Activated T-cell treated with anti-CD3 and anti-CD28 coated beads, Interleukin-2, amount 50 U/mL, for 4 hours (primary cell): Measurements from ENCODE around the gene RPL22. TPM values are rescaled to one million over a fixed set of nuclear protein-coding genes. Genes with fewer than 3 reads are reported as not detected.

ENCODE experiments used
- ATAC-seq, 2 donors: fragments of 200-7000 bp; cut with Tn5 transposase; one replicate each; pipeline ENCODE4 v1.10.0; 2021
- DNase-seq: peaks from one replicate; pipeline ENCODE4 v3.0.0-alpha.2; 2020
- H3K27me3 Mint-ChIP-seq: one replicate; pipeline ENCODE4 v1.8.0; 2021; ENCODE audit warnings: low read depth, mixed read lengths
- H3K36me3 Mint-ChIP-seq: one replicate; pipeline ENCODE4 v1.8.0; 2022; ENCODE audit warnings: mixed read lengths; ENCODE audit not compliant: insufficient read depth
- H3K4me1 Mint-ChIP-seq: one replicate; pipeline ENCODE4 v1.8.0; 2021; ENCODE audit warnings: low read depth, mixed read lengths
- H3K4me3 Mint-ChIP-seq: one replicate; pipeline ENCODE4 v1.8.0; 2021; ENCODE audit warnings: mild to moderate bottlenecking, moderate library complexity, mixed read lengths
- H3K9me3 Mint-ChIP-seq: one replicate; pipeline ENCODE4 v1.8.0; 2021; ENCODE audit warnings: mixed read lengths
- total RNA-seq, 3 donors: library from RNA; stranded (reverse); gene quantifications; one replicate each; pipeline ENCODE4 v1.2.1, GENCODE V29; 2021

The RPL22 gene
- total RNA-seq, 3 donors from 2014 or later = 395 to 423 (median 403) TPM

- ATAC-seq = no peak
- Mint-ChIP-seq H3K4me1 (peaks cover 23% of the 10 kb centered on the region), H3K27me3 (peaks cover 41% of the 10 kb centered on the region), H3K4me3 (no peak overlapping the region), H3K36me3 (no peaks in the 10 kb centered on the region), H3K9me3 (no peaks in the 10 kb centered on the region)
- DNase-seq = no peak
These were observed 21.6 kb downstream of the RPL22 start for GRCh38 chr1:6177681-6178380.

DNA sequence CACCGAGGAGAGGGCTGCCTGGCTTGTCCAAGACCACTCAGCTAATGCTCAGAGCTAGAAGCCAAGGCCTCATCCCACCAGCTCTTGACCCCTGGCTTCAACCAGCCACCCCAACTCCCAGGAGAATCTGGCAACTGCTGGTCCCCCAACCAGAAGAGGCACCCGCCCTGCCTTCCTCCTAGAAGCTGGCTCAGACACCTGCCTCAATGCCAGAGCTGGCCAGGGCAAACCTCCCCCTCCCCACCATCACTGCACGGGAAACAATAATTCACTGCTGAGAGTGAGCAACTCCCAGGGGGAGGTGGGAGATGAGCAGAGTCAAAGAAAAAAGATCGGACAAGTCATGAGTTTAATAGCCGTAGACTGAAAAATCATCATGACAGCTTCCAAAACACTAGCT, 22.6 kb downstream of the RPL22 start:
- no peak for ATAC-seq
- peaks cover 22% of the 10 kb centered on the region for H3K4me1 Mint-ChIP-seq

GRCh38 chr1:6175411-6175828, 24.0 kb downstream of the RPL22 start:
- H3K36me3 Mint-ChIP-seq = no peaks in the 10 kb centered on the region
- DNase-seq (no peak), ATAC-seq (no peak)
- no peak overlapping the region for H3K4me3 Mint-ChIP-seq
- no peaks in the 10 kb centered on the region for H3K9me3 Mint-ChIP-seq
- peaks cover 10% of the 10 kb centered on the region for H3K4me1 Mint-ChIP-seq
- peaks cover 41% of the 10 kb centered on the region for H3K27me3 Mint-ChIP-seq

More for the DNA sequence above, 22.6 kb downstream of the RPL22 start:
- Mint-ChIP-seq H3K36me3 (no peaks in the 10 kb centered on the region), H3K27me3 (peaks cover 47% of the 10 kb centered on the region), H3K4me3 (no peak overlapping the region), H3K9me3 (no peaks in the 10 kb centered on the region)
- DNase-seq = no peak

DNA sequence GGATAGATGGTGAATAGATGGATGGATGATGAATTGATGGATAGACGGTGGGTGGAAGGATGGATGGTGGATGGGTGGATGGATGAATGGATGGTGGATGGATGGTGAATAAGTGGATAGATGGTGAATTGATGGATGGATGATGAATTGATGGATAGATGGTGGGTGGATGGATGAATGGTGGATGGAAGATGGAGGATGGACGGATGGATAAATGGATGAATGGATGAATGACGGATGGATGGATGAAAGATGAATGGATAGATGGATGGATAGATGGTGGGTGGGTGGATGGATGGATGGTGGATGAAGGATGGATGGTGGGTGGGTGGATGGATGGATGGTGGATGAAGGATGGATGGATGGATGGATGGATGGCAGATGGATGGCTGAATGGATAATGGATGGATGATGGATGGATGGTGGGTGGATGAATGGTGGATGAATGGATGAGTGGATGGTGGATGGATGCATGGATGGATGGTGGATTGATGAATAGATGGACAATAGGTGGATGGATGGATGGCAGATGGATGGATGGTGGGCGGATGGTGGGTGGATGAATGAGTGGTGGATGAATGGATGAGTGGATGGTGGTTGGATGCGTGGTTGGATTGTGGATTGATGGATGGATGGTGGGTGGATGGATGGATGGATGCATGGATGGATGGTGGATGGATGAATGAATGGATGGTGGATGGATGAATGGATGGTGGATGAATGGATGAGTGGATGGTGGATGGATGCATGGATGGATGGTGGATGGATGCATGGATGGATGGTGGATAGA, 24.6 kb downstream of the RPL22 start:
- DNase-seq = no peak
- Mint-ChIP-seq H3K36me3 (no peaks in the 10 kb centered on the region), H3K9me3 (no peaks in the 10 kb centered on the region), H3K4me1 (peaks cover 10% of the 10 kb centered on the region), H3K4me3 (no peak overlapping the region), H3K27me3 (peaks cover 41% of the 10 kb centered on the region)
- no peak for ATAC-seq

- no peak for DNase-seq
These were observed 26.8 kb downstream of the RPL22 start for GRCh38 chr1:6172549-6172948.

GRCh38 chr1:6171548-6172124, 27.8 kb downstream of the RPL22 start:
- peaks cover 25% of the 10 kb centered on the region for H3K27me3 Mint-ChIP-seq
- H3K36me3 Mint-ChIP-seq = no peaks in the 10 kb centered on the region
- H3K4me1 Mint-ChIP-seq = no peaks in the 10 kb centered on the region
- ATAC-seq = no peak
- H3K4me3 Mint-ChIP-seq = no peak overlapping the region
- no peak for DNase-seq
- no peaks in the 10 kb centered on the region for H3K9me3 Mint-ChIP-seq

More at GRCh38 chr1:6172549-6172948, 26.8 kb downstream of the RPL22 start:
- no peak overlapping the region for H3K4me3 Mint-ChIP-seq
- no peaks in the 10 kb centered on the region for H3K36me3 Mint-ChIP-seq
- peaks cover 2% of the 10 kb centered on the region for H3K4me1 Mint-ChIP-seq
- no peaks in the 10 kb centered on the region for H3K9me3 Mint-ChIP-seq
- ATAC-seq = no peak
- H3K27me3 Mint-ChIP-seq = peaks cover 31% of the 10 kb centered on the region

DNA sequence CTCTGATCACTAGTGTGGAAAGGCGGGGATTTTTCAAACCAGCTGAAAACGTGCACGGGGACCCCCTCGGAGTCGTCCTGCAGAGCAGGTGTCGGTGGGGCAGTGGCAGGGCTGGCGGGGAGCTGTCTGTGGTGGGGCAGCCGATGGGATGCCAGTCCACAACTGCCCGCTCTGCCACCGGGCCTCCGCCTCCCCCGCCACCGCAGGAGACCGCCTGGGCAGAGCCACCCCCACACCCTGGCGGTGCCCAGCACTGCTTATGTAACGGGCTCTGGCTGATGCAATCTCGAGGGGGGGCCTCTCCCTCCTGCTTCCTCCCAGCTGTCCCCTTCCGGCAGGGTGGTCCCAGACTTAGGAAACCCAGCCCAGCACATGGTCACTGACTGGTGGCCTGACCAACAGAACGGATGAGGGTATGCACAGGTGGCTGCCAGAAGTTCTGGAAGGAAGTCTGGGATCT, 28.6 kb downstream of the RPL22 start:
- Mint-ChIP-seq H3K36me3 (no peaks in the 10 kb centered on the region), H3K27me3 (peaks cover 21% of the 10 kb centered on the region), H3K4me3 (no peak overlapping the region), H3K9me3 (no peaks in the 10 kb centered on the region), H3K4me1 (no peaks in the 10 kb centered on the region)
- DNase-seq (no peak), ATAC-seq (no peak)

- Mint-ChIP-seq H3K36me3 (no peaks in the 10 kb centered on the region), H3K4me3 (no peak overlapping the region), H3K27me3 (peaks cover 21% of the 10 kb centered on the region), H3K4me1 (no peaks in the 10 kb centered on the region), H3K9me3 (no peaks in the 10 kb centered on the region)
- no peak for ATAC-seq
- DNase-seq = no peak
These were observed 29.2 kb downstream of the RPL22 start for GRCh38 chr1:6170116-6170741.

- no peaks in the 10 kb centered on the region for H3K9me3 Mint-ChIP-seq
- ATAC-seq = no peak
- H3K4me3 Mint-ChIP-seq = no peak overlapping the region
- H3K27me3 Mint-ChIP-seq = peaks cover 27% of the 10 kb centered on the region
- no peaks in the 10 kb centered on the region for H3K36me3 Mint-ChIP-seq
- DNase-seq = no peak
- H3K4me1 Mint-ChIP-seq = no peaks in the 10 kb centered on the region
These were observed 30.3 kb downstream of the RPL22 start for GRCh38 chr1:6168947-6169586.

DNA sequence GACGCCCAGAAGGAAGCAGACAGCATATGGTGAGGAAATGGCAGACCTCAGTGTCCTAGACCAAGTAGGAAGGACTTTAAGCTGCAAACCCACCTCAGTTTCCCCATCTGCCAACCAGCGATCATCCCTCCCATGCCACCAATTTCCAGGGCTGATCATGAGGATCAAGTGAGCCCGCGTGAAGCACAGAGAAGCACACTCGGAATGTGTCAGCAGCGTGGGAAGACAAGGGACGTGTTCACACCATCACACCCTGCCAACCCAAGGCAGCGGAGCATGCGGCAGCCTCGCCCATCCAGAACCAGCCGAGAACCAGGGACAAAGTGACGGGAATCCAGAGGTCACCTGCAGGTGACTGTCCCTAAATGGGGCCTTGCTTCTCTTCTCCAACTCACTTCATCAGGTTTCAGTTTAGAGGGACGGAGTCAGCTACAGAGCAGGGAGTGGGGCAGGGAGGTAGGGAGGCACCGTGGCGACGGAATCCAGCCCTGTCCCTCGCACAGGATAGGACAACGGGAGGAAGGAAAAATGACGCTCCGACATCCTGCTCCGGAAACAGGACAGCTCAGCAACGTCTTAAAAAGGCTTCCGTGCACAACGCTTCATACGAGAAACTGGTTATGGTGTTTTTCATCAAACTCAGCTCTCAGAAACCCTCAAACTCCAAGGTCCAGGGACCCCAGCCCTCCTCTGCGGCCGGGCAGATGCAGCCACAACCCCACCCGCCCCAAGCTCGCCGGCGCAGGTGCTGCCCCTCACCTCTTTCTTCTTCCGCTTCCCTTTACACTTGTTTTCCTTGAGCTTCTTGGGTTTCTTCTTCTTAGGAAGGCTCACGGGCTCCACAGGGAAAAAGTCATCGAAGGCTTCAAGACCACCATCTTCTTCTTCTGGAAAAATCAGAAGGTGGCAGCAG, 31.7 kb downstream of the RPL22 start:
- no peaks in the 10 kb centered on the region for H3K9me3 Mint-ChIP-seq
- no peak for DNase-seq
- no peaks in the 10 kb centered on the region for H3K36me3 Mint-ChIP-seq
- H3K27me3 Mint-ChIP-seq = peaks cover 36% of the 10 kb centered on the region
- no peak overlapping the region for H3K4me3 Mint-ChIP-seq
- no peak for ATAC-seq
- no peaks in the 10 kb centered on the region for H3K4me1 Mint-ChIP-seq

DNA sequence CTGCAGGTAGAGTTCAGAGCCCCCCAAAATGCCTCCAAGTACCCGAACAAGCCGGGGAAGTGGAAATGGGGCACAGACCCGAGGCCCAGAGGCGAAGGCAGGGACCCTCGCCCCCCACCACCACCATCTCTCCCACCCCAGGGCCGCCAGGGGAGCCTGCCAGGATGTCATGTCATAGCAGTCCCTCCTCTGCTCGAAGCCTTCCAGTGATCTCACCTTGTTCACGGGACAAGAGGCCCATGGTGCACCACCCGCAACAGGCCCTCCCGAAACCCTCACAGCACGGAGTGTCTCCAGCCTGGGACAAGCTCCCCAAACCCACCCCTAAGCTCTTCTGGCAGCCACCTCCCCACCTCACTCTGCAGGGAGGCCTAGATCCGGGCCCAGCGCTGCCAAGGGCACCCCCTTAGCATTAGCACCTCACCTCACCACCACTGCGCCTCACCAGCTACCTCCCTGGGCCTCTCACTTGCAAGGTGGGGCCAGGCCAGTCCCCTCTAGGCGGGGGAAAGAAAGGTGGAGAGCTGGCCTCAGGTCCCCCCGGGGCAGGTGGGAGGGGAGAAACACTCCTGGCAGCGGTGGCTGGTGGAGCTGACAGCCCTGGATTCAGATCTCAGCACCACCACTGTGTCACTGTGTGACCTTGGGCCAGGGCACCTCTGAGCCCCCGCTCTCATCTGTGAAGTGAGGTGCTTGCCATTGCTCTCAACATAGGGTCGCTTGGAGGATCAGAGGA, 32.6 kb downstream of the RPL22 start:
- ATAC-seq = no peak
- H3K4me1 Mint-ChIP-seq = no peaks in the 10 kb centered on the region
- peaks cover 38% of the 10 kb centered on the region for H3K27me3 Mint-ChIP-seq
- H3K9me3 Mint-ChIP-seq = no peaks in the 10 kb centered on the region
- no peak for DNase-seq
- no peak overlapping the region for H3K4me3 Mint-ChIP-seq
- H3K36me3 Mint-ChIP-seq = no peaks in the 10 kb centered on the region

DNA sequence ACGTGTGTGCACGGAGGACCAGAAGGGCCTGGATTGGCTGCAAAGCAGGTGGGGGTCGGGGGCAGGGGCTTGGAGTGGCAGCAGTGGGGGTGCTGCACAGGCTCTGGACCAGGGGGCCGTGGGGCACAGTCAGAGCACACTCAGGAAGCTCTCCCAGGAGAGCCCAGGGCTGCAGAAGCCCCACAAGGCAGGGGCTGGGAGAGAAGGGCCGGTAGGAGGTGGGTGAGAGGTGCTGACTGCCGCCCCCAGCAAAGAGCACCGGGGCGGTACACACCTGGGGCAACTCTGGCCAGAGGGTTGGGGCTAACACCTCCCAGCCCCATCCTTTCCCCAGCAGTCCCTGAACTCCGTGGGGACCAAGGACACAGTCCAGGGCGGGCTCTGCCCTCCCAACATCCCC, 33.2 kb downstream of the RPL22 start:
- no peaks in the 10 kb centered on the region for H3K36me3 Mint-ChIP-seq
- DNase-seq (no peak), ATAC-seq (no peak)
- H3K9me3 Mint-ChIP-seq = no peaks in the 10 kb centered on the region
- H3K4me1 Mint-ChIP-seq = no peaks in the 10 kb centered on the region
- H3K27me3 Mint-ChIP-seq = peaks cover 34% of the 10 kb centered on the region
- H3K4me3 Mint-ChIP-seq = no peak overlapping the region
